Prostate gland (tissue), 2 donors: ENCODE data around the gene GPHB5.

Source experiments
- CTCF ChIP-seq, 4 experiments: fragments of 200-600 bp in 2 of 4; fragments of 450-650 bp in 2 of 4; sonication (generic) in 2 of 4; IDR thresholded peaks; 1 replicate in 3 of 4; 2 replicates in 1 of 4; pipeline ENCODE4 v1.5.1; 2016 to 2019; ENCODE audit warnings: antibody characterized with exemption in 4 of 4, mild to moderate bottlenecking in 2 of 4, moderate library complexity in 2 of 4
- POLR2AphosphoS5 ChIP-seq: sonication (generic); formaldehyde crosslinking; IDR thresholded peaks from one replicate; pipeline ENCODE4 v1.6.1; 2017; ENCODE audit warnings: antibody characterized with exemption

DNA sequence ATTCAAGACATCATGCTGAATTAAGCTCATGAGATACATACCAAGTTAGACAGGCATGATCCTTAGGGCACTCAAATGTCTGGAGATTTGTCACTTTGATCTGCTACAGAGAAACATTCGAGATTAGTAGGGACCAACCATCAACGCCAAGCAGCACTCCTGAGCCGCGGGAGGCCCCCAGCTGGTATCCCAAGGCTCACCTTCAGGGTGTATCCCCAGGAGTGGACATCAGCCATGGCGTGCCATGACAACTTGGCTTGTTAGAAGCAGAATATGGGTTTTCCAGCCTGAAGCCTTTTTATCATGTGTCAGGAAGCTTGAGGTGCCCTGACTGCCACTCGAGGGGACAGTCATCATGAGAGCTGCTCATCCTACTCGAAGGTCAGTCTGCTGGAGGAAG lies 39.1 kb upstream of the GPHB5 start:
- TF ChIP-seq CTCF (IDR thresholded peaks at IDR 0.05) = no peak
- no peak for TF ChIP-seq POLR2AphosphoS5
